GM12878 (cell line): ENCODE measurements around the gene GSTM4. TPM values are rescaled to one million over a fixed set of nuclear protein-coding genes. Genes with fewer than 3 reads are reported as not detected.

Experiments
- ATAC-seq: fragments of 200-7000 bp; cut with Tn5 transposase; 3 replicates; pipeline ENCODE4 v1.9.1; 2020; ENCODE audit warnings: mild to moderate bottlenecking, moderate library complexity
- BruUV-seq: library from RNA; stranded (reverse); fragments of 400-500 nt; replicated peaks from 2 replicates; lab custom pipeline; 2021; lab: Mats Ljungman, UMichigan
- CTCF ChIA-PET: fragments of 300-600 bp; sonication (Branson Sonifier 250); formaldehyde crosslinking; extraction: SDS; loops from one replicate; lab custom pipeline; 2021; ENCODE audit warnings: inconsistent platforms; lab: Yijun Ruan, JAX
- POLR2A ChIA-PET: fragments of 350-600 bp; formaldehyde crosslinking; extraction: SDS; loops from one replicate; lab custom pipeline; 2021; ENCODE audit warnings: inconsistent platforms; lab: Charles Lee
- RAD21 ChIA-PET: fragments of 300-600 bp; sonication (Branson Sonifier 250); formaldehyde crosslinking; loops from one replicate; lab custom pipeline; 2023; ENCODE audit warnings: antibody characterized with exemption; ENCODE audit not compliant: unreplicated experiment; lab: Charles Lee
- SMC1A ChIA-PET: fragments of 300-600 bp; sonication (Branson Sonifier 250); formaldehyde crosslinking; loops from one replicate; lab custom pipeline; 2023; ENCODE audit not compliant: unreplicated experiment, uncharacterized antibody; lab: Charles Lee
- DNase-seq: peaks from one replicate; pipeline ENCODE4 v3.0.0-alpha.2; 2011; ENCODE audit warnings: low read depth, low spot score
- FAIRE-seq: peaks from 3 replicates; lab custom pipeline; 2011; peaks lifted over from hg19 to GRCh38; lab: Jason Lieb, UNC
- H2AFZ ChIP-seq: 2 replicates; pipeline ENCODE4 v1.6.0; 2011; ENCODE audit warnings: low read depth, low read length, control low read depth; ENCODE audit not compliant: control insufficient read depth
- H3K27ac ChIP-seq: 2 replicates; pipeline ENCODE4 v1.5.1; 2011; ENCODE audit warnings: control low read depth; ENCODE audit not compliant: control insufficient read depth, insufficient read depth
- H3K27me3 ChIP-seq, 2 experiments: replicated peaks in 1 of 2; 2 replicates each; pipeline versions ENCODE4 v1.6.0 to v1.6.1; 2011; ENCODE audit warnings: low read length in 1 of 2; ENCODE audit not compliant: control insufficient read depth in 2 of 2, insufficient read depth in 2 of 2
- H3K36me3 ChIP-seq, 2 experiments: 2 replicates each; pipeline ENCODE4 v1.5.1; 2011; ENCODE audit warnings: low read length in 1 of 2; ENCODE audit not compliant: control insufficient read depth in 2 of 2, insufficient read depth in 2 of 2
- H3K4me1 ChIP-seq: 2 replicates; pipeline ENCODE4 v1.6.1; 2011; ENCODE audit warnings: mild to moderate bottlenecking, low read length, moderate library complexity, mixed read lengths; ENCODE audit not compliant: control insufficient read depth, insufficient read depth
- H3K4me2 ChIP-seq: 2 replicates; pipeline ENCODE4 v1.6.0; 2011; ENCODE audit warnings: control low read depth; ENCODE audit not compliant: control insufficient read depth, insufficient read depth
- H3K4me3 ChIP-seq: fragments of 200-600 bp; sonication (generic); 2 replicates; pipeline ENCODE4 v1.5.1; 2016
- H3K79me2 ChIP-seq: 2 replicates; pipeline ENCODE4 v1.6.0; 2011; ENCODE audit warnings: low read length; ENCODE audit not compliant: control insufficient read depth, insufficient read depth
- H3K9ac ChIP-seq: 2 replicates; pipeline ENCODE4 v1.8.0; 2011; ENCODE audit warnings: low read length, control low read depth, mixed read lengths; ENCODE audit not compliant: control insufficient read depth, insufficient read depth
- H3K9me3 ChIP-seq: replicated peaks from 3 replicates; pipeline ENCODE4 v1.5.1; 2011; ENCODE audit warnings: mild to moderate bottlenecking, low read length; ENCODE audit not compliant: control insufficient read depth, insufficient read depth
- H4K20me1 ChIP-seq: 2 replicates; pipeline ENCODE4 v1.6.0; 2011; ENCODE audit not compliant: control insufficient read depth, insufficient read depth
- BHLHE40 ChIP-seq, 2 experiments: fragments of 450-650 bp in 1 of 2; IDR thresholded peaks; 2 replicates each; pipeline ENCODE4 v1.6.1; 2011 to 2017; ENCODE audit warnings: low read depth in 2 of 2, borderline replicate concordance in 1 of 2, improper control_type of control experiment in 1 of 2, low read length in 1 of 2, mild to moderate bottlenecking in 1 of 2
- CTCF ChIP-seq, 3 experiments: IDR thresholded peaks in 2 of 3; conservative IDR thresholded peaks in 1 of 3; 2 replicates each; pipeline ENCODE4 v1.5.1; 2011; ENCODE audit warnings: low read depth in 3 of 3, low read length in 3 of 3, mild to moderate bottlenecking in 3 of 3, control low read depth in 2 of 3, moderate library complexity in 2 of 3, inconsistent platforms in 1 of 3, mixed read lengths in 1 of 3; ENCODE audit not compliant: control insufficient read depth in 2 of 3, insufficient read depth in 1 of 3; ENCODE audit errors: extremely low read depth in 1 of 3
- EGR1 ChIP-seq, 2 experiments: IDR thresholded peaks; 1 replicate in 1 of 2; 2 replicates in 1 of 2; pipeline ENCODE4 v1.6.1; 2011 to 2012; ENCODE audit warnings: low read depth in 2 of 2, low read length in 2 of 2, borderline replicate concordance in 1 of 2, mild to moderate bottlenecking in 1 of 2, moderate library complexity in 1 of 2
- HDAC6 ChIP-seq: fragments of 200-600 bp; sonication (generic); IDR thresholded peaks from one replicate; pipeline ENCODE4 v1.8.0; 2017; ENCODE audit warnings: antibody characterized with exemption; ENCODE audit not compliant: unreplicated experiment
- MYB ChIP-seq: fragments of 150-350 bp; IDR thresholded peaks from 2 replicates; pipeline ENCODE4 v1.6.1; 2014; ENCODE audit warnings: mild to moderate bottlenecking, low read depth, low read length, borderline replicate concordance
- NKRF ChIP-seq: fragments of 450-650 bp; conservative IDR thresholded peaks from 2 replicates; pipeline ENCODE4 v1.6.1; 2017; ENCODE audit warnings: mild to moderate bottlenecking, moderate library complexity
- RAD21 ChIP-seq: IDR thresholded peaks from 2 replicates; pipeline ENCODE4 v1.6.1; 2011; ENCODE audit warnings: mild to moderate bottlenecking, low read depth, low read length, moderate library complexity; ENCODE audit not compliant: insufficient read depth
- RUNX3 ChIP-seq: IDR thresholded peaks from 2 replicates; pipeline ENCODE4 v1.6.1; 2012; ENCODE audit warnings: low read length, inconsistent platforms
- SIN3A ChIP-seq: IDR thresholded peaks from 2 replicates; pipeline ENCODE4 v1.6.1; 2012; ENCODE audit warnings: low read depth, low read length, improper control_type of control experiment
- SMC3 ChIP-seq: IDR thresholded peaks from 2 replicates; pipeline ENCODE4 v1.6.1; 2011; ENCODE audit warnings: low read length, improper control_type of control experiment, borderline replicate concordance
- TAF1 ChIP-seq: IDR thresholded peaks from 2 replicates; pipeline ENCODE4 v1.6.1; 2011; ENCODE audit warnings: mild to moderate bottlenecking, low read depth, low read length, borderline replicate concordance
- YY1 ChIP-seq: IDR thresholded peaks from 2 replicates; pipeline ENCODE4 v1.6.1; 2011; ENCODE audit warnings: low read depth, mild to moderate bottlenecking, low read length
- ZBTB33 ChIP-seq: fragments of 450-650 bp; IDR thresholded peaks from 2 replicates; pipeline ENCODE4 v1.6.1; 2017; ENCODE audit warnings: mild to moderate bottlenecking
- WGBS: methylation state at CpG from one replicate; pipeline ENCODE4 v1.1.6; 2016; ENCODE audit warnings: low lambda C conversion rate; ENCODE audit not compliant: insufficient replicate concordance, insufficient coverage; ENCODE audit errors: missing lambda C conversion rate; 5-methylcytosine and 5-hydroxymethylcytosine counted together
- in situ Hi-C: fragments of 300-500 bp; cut with MboI; formaldehyde crosslinking; loops from 9 replicates; pipeline ENCODE4 v1.14.3; 2018; ENCODE audit warnings: mixed read lengths
- intact Hi-C: fragments of 100-400 bp; cut with micrococcal nuclease; formaldehyde crosslinking; loops from one replicate; pipeline ENCODE4 v1.14.2; 2022; ENCODE audit not compliant: unreplicated experiment
- polyA plus RNA-seq, 11 experiments: library from polyadenylated mRNA; depleted of rRNA in 4 of 11; unstranded in 6 of 11; stranded (reverse) in 5 of 11; fragments of >200 nt; fragmentation: Nextera tagmentation in 4 of 11; fragmentation: Illumina TruSeq in 1 of 11; extraction: Ambion mirVana in 4 of 11; extraction: Trizol in 1 of 11; gene quantifications; 1 replicate in 1 of 11; 2 replicates in 10 of 11; pipeline versions ENCODE4 v1.2.1 to v1.2.3, GENCODE V29; 2011 to 2016; ENCODE audit warnings: inconsistent platforms in 2 of 11, missing spikeins in 2 of 11, low read depth in 1 of 11
- total RNA-seq, 4 experiments: library from RNA; depleted of rRNA in 3 of 4; stranded (reverse); fragments of >200 nt in 3 of 4; fragmentation: Illumina TruSeq in 1 of 4; extraction: Trizol in 1 of 4; gene quantifications; 2 replicates each; pipeline versions ENCODE4 v1.2.1 to v1.2.3, GENCODE V29; 2013 to 2021

Gene GSTM4
- total and polyA plus RNA-seq, 10 of the 15 experiments (the other 5 are each of a cell fraction or from before 2014, with no cell fraction given) = 14.3 to 37.2 (median 23.0) TPM

GRCh38 chr1:109640285-109640865 is 15.5 kb upstream of the GSTM4 start:
- in situ Hi-C loops = loop anchor here (5.0 kb wide), 2 partner anchors 132 to 347 kb away; no protein-coding TSS in a partner anchor
- H4K20me1 ChIP-seq = no peaks in the 10 kb centered on the region
- no peaks in the 10 kb centered on the region for H3K9me3 ChIP-seq
- WGBS = 15% methylated on average over 5 of the region's 5 CpGs
- no peaks in the 10 kb centered on the region for H3K36me3 ChIP-seq
- H3K79me2 ChIP-seq = no peaks in the 10 kb centered on the region
- ChIA-PET RAD21 (interaction anchor here (0.6 to 7.3 kb wide), 38 partner anchors 8 to 392 kb away, joined by 3 to 106 read pairs (median 4); partner anchors contain the start of genes AHCYL1, AMPD2, ATXN7L2 and GNAI3), CTCF (interaction anchor here (0.6 to 10.7 kb wide), 86 partner anchors 10 to 563 kb away, joined by 3 to 299 read pairs (median 4); partner anchors contain the start of genes AHCYL1, AMPD2, CYB561D1 and GNAI3), SMC1A (interaction anchor here (0.7 to 9.1 kb wide), 32 partner anchors 10 to 371 kb away, joined by 3 to 117 read pairs (median 6); partner anchors contain the start of genes AHCYL1, AMPD2, EPS8L3 and GNAI3), POLR2A (interaction anchor here (0.6 to 3.2 kb wide), 9 partner anchors 10 to 99 kb away, joined by 3 to 13 read pairs (median 4); partner anchors contain the start of genes GNAI3 and GSTM1)
- peaks cover 11% of the 10 kb centered on the region for H3K4me1 ChIP-seq
- no peak overlapping the region for H3K4me3 ChIP-seq
- intact Hi-C loops = loop anchor here (5.0 kb wide), 4 partner anchors 47 to 342 kb away; partner anchors contain the start of genes AHCYL1, GNAI3 and GSTM1
- no TSS peak for BruUV-seq
- H3K27ac ChIP-seq = no peak overlapping the region
- FAIRE-seq = peak; percentile 84
- H3K27me3 ChIP-seq = no peaks in the 10 kb centered on the region
- peak overlapping the region; percentile 49 for H2AFZ ChIP-seq
- no peak for DNase-seq
- ATAC-seq = peak; percentile 82
- H3K4me2 ChIP-seq = no peak overlapping the region
- H3K9ac ChIP-seq = no peak overlapping the region
- TF ChIP-seq TAF1 (no peak), SIN3A (no peak), RAD21 (peak; percentile 70), EGR1 (IDR thresholded peaks at IDR 0.05; ENCODE audit: borderline replicate concordance in 1 of 2, low read depth in 2 of 2, low read length in 2 of 2) (no peak), RUNX3 (no peak), HDAC6 (no peak), ZBTB33 (no peak), BHLHE40 (IDR thresholded peaks at IDR 0.05; ENCODE audit: borderline replicate concordance in 1 of 2, low read depth in 2 of 2, low read length in 1 of 2) (no peak), MYB (no peak), YY1 (peak; percentile 57), SMC3 (peak; percentile 77; the same call in 1 of the 2 replicates), NKRF (no peak), CTCF (IDR thresholded peaks at IDR 0.05 in 2 of 3, conservative IDR thresholded peaks at IDR 0.05 in 1 of 3; ENCODE audit: control insufficient read depth in 2 of 3, extremely low read depth in 1 of 3, insufficient read depth in 1 of 3, low read depth in 3 of 3, low read length in 3 of 3) (peak; percentile 94 to 96 (median 95); a peak in 5 of 6 replicates)
